ENCODE measurements around the gene CHRM3. TPM values are rescaled to one million over a fixed set of nuclear protein-coding genes. Genes with fewer than 3 reads are reported as not detected.

CHRM3 gene
- total and polyA plus RNA-seq, 2 experiments from 2014 or later: 4.8 to 13.8 TPM

DNA sequence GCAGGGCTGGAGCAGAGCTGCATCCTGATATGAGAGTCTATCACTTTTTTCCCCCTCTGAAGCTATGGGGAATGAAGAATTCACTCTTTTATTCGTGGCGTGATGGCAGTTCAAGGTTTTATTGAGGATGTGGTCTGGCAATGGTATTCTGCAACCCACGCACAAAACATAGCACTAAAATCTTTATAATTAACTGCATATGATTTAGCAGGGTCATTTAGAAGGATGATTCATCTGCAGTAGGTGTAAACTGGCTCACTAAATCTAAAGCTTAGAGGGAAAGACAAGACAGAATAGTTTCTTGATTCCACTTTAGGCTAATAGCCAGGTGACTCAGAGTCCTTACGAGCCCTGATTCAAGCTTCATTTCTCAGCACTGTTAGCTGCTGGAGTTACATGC is 25.0 kb upstream of the CHRM3 start:
- DNase-seq (ENCODE audit: low spot score) (no peak), ATAC-seq (no peak)
- Mint-ChIP-seq H3K27me3 (ENCODE audit: insufficient read depth, low read depth, poor library complexity) (no peaks in the 10 kb centered on the region), H3K4me1 (peaks cover 7% of the 10 kb centered on the region; the same call in 2 of the 3 replicates), H3K9me3 (no peaks in the 10 kb centered on the region), H3K4me3 (no peak overlapping the region), H3K27ac (no peak overlapping the region), H3K36me3 (ENCODE audit: low read depth) (no peaks in the 10 kb centered on the region)
- no peak overlapping the region for H2AFZ ChIP-seq
- H3K36me3 ChIP-seq (ENCODE audit: insufficient read depth): no peaks in the 10 kb centered on the region
- no peaks in the 10 kb centered on the region for H3F3A ChIP-seq (replicated peaks; ENCODE audit: low read depth)
- H3K9me2 ChIP-seq (ENCODE audit: insufficient read depth): no peaks in the 10 kb centered on the region
- peaks cover 9% of the 10 kb centered on the region for H3K4me1 ChIP-seq (ENCODE audit: insufficient read depth)
- no peaks in the 10 kb centered on the region for H3K79me2 ChIP-seq (replicated peaks; ENCODE audit: insufficient read depth)
- no peak overlapping the region for H3K4me3 ChIP-seq
- no peaks in the 10 kb centered on the region for H4K20me1 ChIP-seq (replicated peaks; ENCODE audit: insufficient read depth)
- TF ChIP-seq ZNF331 (CRISPR knock-in tag; IDR thresholded peaks at IDR 0.05; ENCODE audit: low read depth): no peak
- TF ChIP-seq NANOG (IDR thresholded peaks at IDR 0.05; ENCODE audit: borderline replicate concordance): no peak
- TF ChIP-seq EZH2 (IDR thresholded peaks at IDR 0.05; ENCODE audit: low read depth, unreplicated experiment): no peak
- no peak for TF ChIP-seq CREB1 (CRISPR knock-in tag; IDR thresholded peaks at IDR 0.05; ENCODE audit: low read depth)
- TF ChIP-seq POLR2AphosphoS5 (IDR thresholded peaks at IDR 0.05; ENCODE audit: low read depth): no peak
- TF ChIP-seq STAT1 (IDR thresholded peaks at IDR 0.05; ENCODE audit: unreplicated experiment): no peak
- no peak for TF ChIP-seq EZH2phosphoT487 (IDR thresholded peaks at IDR 0.05; ENCODE audit: unreplicated experiment)
- TF ChIP-seq JUNB (IDR thresholded peaks at IDR 0.05; ENCODE audit: unreplicated experiment): no peak
- H3K27me3 ChIP-seq (ENCODE audit: insufficient read depth): no peaks in the 10 kb centered on the region
- H3K4me2 ChIP-seq: no peak overlapping the region
- H3K27ac ChIP-seq (ENCODE audit: low read depth): no peak overlapping the region

DNA sequence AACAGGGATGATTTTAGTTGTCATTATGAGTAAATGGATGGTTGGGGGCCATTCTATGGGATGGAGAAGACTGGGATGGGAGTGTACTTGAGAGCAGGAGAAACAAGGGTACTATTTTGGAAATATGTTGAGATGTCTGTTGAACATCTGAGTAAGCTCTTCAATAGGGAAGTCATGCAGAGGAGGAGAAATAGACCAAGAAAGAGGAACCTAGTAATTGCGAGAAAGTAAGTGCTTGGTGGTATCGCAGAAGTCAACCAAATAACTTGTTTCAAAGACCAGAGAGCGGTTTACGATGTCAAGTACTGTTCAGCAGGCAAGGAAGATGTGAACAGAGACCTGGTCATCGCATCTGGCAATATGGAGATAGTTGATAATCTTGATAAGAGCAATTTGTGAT is 22.4 kb upstream of the CHRM3 start:
- Mint-ChIP-seq H3K4me3 (no peak overlapping the region), H3K27me3 (ENCODE audit: insufficient read depth, low read depth, poor library complexity) (no peaks in the 10 kb centered on the region), H3K36me3 (ENCODE audit: low read depth) (no peaks in the 10 kb centered on the region), H3K9me3 (no peaks in the 10 kb centered on the region), H3K27ac (no peak overlapping the region), H3K4me1 (peaks cover 10% of the 10 kb centered on the region; the same call in 2 of the 3 replicates)
- Histone ChIP-seq H3K79me2 (replicated peaks; ENCODE audit: insufficient read depth) (no peaks in the 10 kb centered on the region), H3K9me2 (ENCODE audit: insufficient read depth) (no peaks in the 10 kb centered on the region), H3K4me1 (ENCODE audit: insufficient read depth) (peaks cover 9% of the 10 kb centered on the region), H3K36me3 (ENCODE audit: insufficient read depth) (no peaks in the 10 kb centered on the region), H3K27ac (ENCODE audit: low read depth) (no peak overlapping the region), H3K4me2 (no peak overlapping the region), H3F3A (replicated peaks; ENCODE audit: low read depth) (no peaks in the 10 kb centered on the region), H3K4me3 (no peak overlapping the region), H3K27me3 (ENCODE audit: insufficient read depth) (no peaks in the 10 kb centered on the region), H4K20me1 (replicated peaks; ENCODE audit: insufficient read depth) (no peaks in the 10 kb centered on the region), H2AFZ (no peak overlapping the region)
- TF ChIP-seq NANOG (IDR thresholded peaks at IDR 0.05; ENCODE audit: borderline replicate concordance) (no peak), EZH2 (IDR thresholded peaks at IDR 0.05; ENCODE audit: low read depth, unreplicated experiment) (no peak), CREB1 (CRISPR knock-in tag; IDR thresholded peaks at IDR 0.05; ENCODE audit: low read depth) (no peak), EZH2phosphoT487 (IDR thresholded peaks at IDR 0.05; ENCODE audit: unreplicated experiment) (no peak), STAT1 (IDR thresholded peaks at IDR 0.05; ENCODE audit: unreplicated experiment) (no peak), JUNB (IDR thresholded peaks at IDR 0.05; ENCODE audit: unreplicated experiment) (no peak), ZNF331 (CRISPR knock-in tag; IDR thresholded peaks at IDR 0.05; ENCODE audit: low read depth) (no peak), POLR2AphosphoS5 (IDR thresholded peaks at IDR 0.05; ENCODE audit: low read depth) (no peak)
- TF ChIP-seq, protein P1, sequence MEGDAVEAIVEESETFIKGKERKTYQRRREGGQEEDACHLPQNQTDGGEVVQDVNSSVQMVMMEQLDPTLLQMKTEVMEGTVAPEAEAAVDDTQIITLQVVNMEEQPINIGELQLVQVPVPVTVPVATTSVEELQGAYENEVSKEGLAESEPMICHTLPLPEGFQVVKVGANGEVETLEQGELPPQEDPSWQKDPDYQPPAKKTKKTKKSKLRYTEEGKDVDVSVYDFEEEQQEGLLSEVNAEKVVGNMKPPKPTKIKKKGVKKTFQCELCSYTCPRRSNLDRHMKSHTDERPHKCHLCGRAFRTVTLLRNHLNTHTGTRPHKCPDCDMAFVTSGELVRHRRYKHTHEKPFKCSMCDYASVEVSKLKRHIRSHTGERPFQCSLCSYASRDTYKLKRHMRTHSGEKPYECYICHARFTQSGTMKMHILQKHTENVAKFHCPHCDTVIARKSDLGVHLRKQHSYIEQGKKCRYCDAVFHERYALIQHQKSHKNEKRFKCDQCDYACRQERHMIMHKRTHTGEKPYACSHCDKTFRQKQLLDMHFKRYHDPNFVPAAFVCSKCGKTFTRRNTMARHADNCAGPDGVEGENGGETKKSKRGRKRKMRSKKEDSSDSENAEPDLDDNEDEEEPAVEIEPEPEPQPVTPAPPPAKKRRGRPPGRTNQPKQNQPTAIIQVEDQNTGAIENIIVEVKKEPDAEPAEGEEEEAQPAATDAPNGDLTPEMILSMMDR (conservative IDR thresholded peaks at IDR 0.05; ENCODE audit: low read depth in 2 of 2): no peak
- TF ChIP-seq, protein P2, sequence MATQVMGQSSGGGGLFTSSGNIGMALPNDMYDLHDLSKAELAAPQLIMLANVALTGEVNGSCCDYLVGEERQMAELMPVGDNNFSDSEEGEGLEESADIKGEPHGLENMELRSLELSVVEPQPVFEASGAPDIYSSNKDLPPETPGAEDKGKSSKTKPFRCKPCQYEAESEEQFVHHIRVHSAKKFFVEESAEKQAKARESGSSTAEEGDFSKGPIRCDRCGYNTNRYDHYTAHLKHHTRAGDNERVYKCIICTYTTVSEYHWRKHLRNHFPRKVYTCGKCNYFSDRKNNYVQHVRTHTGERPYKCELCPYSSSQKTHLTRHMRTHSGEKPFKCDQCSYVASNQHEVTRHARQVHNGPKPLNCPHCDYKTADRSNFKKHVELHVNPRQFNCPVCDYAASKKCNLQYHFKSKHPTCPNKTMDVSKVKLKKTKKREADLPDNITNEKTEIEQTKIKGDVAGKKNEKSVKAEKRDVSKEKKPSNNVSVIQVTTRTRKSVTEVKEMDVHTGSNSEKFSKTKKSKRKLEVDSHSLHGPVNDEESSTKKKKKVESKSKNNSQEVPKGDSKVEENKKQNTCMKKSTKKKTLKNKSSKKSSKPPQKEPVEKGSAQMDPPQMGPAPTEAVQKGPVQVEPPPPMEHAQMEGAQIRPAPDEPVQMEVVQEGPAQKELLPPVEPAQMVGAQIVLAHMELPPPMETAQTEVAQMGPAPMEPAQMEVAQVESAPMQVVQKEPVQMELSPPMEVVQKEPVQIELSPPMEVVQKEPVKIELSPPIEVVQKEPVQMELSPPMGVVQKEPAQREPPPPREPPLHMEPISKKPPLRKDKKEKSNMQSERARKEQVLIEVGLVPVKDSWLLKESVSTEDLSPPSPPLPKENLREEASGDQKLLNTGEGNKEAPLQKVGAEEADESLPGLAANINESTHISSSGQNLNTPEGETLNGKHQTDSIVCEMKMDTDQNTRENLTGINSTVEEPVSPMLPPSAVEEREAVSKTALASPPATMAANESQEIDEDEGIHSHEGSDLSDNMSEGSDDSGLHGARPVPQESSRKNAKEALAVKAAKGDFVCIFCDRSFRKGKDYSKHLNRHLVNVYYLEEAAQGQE (IDR thresholded peaks at IDR 0.05; ENCODE audit: unreplicated experiment): no peak
- TF ChIP-seq, protein P3, sequence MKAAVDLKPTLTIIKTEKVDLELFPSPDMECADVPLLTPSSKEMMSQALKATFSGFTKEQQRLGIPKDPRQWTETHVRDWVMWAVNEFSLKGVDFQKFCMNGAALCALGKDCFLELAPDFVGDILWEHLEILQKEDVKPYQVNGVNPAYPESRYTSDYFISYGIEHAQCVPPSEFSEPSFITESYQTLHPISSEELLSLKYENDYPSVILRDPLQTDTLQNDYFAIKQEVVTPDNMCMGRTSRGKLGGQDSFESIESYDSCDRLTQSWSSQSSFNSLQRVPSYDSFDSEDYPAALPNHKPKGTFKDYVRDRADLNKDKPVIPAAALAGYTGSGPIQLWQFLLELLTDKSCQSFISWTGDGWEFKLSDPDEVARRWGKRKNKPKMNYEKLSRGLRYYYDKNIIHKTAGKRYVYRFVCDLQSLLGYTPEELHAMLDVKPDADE (IDR thresholded peaks at IDR 0.05): no peak
- ATAC-seq (no peak), DNase-seq (ENCODE audit: low spot score) (no peak)

Measured in GM23338 (cell line).